Osteocyte (in vitro differentiated cells): ENCODE data around the gene BCAR3. TPM values are rescaled to one million over a fixed set of nuclear protein-coding genes. Genes with fewer than 3 reads are reported as not detected.

Experiments used
- DNase-seq: peaks from one replicate; pipeline ENCODE4 v3.0.0; 2021; ENCODE audit warnings: mixed read lengths; ENCODE audit not compliant: unreplicated experiment; ENCODE audit errors: extremely low spot score
- H3K27ac Mint-ChIP-seq: one replicate; pipeline ENCODE4 v1.8.0; 2021; ENCODE audit warnings: mild to moderate bottlenecking, mixed read lengths; ENCODE audit not compliant: unreplicated experiment
- H3K27me3 Mint-ChIP-seq: one replicate; pipeline ENCODE4 v1.8.0; 2021; ENCODE audit warnings: mixed read lengths; ENCODE audit not compliant: unreplicated experiment
- H3K36me3 Mint-ChIP-seq: one replicate; pipeline ENCODE4 v1.8.0; 2021; ENCODE audit warnings: mixed read lengths; ENCODE audit not compliant: unreplicated experiment
- H3K4me1 Mint-ChIP-seq: one replicate; pipeline ENCODE4 v1.8.0; 2021; ENCODE audit warnings: mixed read lengths; ENCODE audit not compliant: unreplicated experiment
- H3K4me3 Mint-ChIP-seq: one replicate; pipeline ENCODE4 v1.8.0; 2021; ENCODE audit warnings: mild to moderate bottlenecking, moderate library complexity, mixed read lengths; ENCODE audit not compliant: unreplicated experiment
- H3K9me3 Mint-ChIP-seq: one replicate; pipeline ENCODE4 v1.8.0; 2021; ENCODE audit warnings: mixed read lengths; ENCODE audit not compliant: unreplicated experiment
- total RNA-seq: library from RNA; stranded (reverse); gene quantifications from 2 replicates; pipeline ENCODE4 v1.2.1, GENCODE V29; 2021
- TF ChIP-seq, protein P1 (sequence below): fragments of 200-600 bp; sonication (generic); IDR thresholded peaks from 2 replicates; pipeline ENCODE4 v1.5.0; 2021; ENCODE audit warnings: antibody characterized with exemption, mild to moderate bottlenecking, moderate library complexity

BCAR3 gene
- total RNA-seq, 1 donor from 2014 or later: 8.8 TPM

- Mint-ChIP-seq H3K27ac (no peak overlapping the region), H3K36me3 (peaks cover 36% of the 10 kb centered on the region), H3K4me3 (no peak overlapping the region), H3K27me3 (no peaks in the 10 kb centered on the region), H3K9me3 (no peaks in the 10 kb centered on the region), H3K4me1 (peaks cover 20% of the 10 kb centered on the region)
- no peak for DNase-seq
- TF ChIP-seq, protein P1, sequence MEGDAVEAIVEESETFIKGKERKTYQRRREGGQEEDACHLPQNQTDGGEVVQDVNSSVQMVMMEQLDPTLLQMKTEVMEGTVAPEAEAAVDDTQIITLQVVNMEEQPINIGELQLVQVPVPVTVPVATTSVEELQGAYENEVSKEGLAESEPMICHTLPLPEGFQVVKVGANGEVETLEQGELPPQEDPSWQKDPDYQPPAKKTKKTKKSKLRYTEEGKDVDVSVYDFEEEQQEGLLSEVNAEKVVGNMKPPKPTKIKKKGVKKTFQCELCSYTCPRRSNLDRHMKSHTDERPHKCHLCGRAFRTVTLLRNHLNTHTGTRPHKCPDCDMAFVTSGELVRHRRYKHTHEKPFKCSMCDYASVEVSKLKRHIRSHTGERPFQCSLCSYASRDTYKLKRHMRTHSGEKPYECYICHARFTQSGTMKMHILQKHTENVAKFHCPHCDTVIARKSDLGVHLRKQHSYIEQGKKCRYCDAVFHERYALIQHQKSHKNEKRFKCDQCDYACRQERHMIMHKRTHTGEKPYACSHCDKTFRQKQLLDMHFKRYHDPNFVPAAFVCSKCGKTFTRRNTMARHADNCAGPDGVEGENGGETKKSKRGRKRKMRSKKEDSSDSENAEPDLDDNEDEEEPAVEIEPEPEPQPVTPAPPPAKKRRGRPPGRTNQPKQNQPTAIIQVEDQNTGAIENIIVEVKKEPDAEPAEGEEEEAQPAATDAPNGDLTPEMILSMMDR: no peak
These were observed 148.0 kb downstream of the BCAR3 start for GRCh38 chr1:93533677-93534076.

DNA sequence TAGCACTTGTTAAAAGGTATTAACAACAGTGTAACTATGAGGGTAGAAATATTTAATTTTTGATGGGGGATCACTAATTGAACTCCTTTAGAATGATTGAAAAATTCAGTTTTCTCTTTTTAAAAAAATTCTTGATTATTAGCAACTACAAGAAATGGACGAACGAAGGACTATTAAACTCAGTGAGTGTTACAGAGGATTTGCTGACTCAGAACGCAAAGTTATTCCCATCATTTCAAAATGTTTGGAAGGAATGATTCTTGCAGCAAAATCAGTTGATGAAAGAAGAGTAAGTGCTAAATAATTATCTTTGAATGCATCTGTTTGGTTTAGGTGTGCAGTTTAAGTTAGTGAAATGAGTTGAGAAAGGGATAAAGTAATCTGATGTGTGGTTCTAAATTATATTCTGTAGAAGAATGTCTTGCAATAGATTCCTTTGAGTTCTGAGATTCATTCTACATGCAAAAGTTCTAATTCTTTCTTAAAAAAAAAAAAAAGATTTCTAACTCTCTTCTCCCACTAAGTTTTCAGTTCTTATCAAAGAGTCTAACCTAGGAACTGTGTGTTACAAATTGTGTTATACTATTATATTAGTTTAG is 148.8 kb downstream of the BCAR3 start:
- TF ChIP-seq, protein P1: no peak
- H3K4me1 Mint-ChIP-seq: peaks cover 14% of the 10 kb centered on the region
- H3K36me3 Mint-ChIP-seq: peaks cover 38% of the 10 kb centered on the region
- no peaks in the 10 kb centered on the region for H3K27me3 Mint-ChIP-seq
- no peaks in the 10 kb centered on the region for H3K9me3 Mint-ChIP-seq
- no peak overlapping the region for H3K4me3 Mint-ChIP-seq
- no peak for DNase-seq
- no peak overlapping the region for H3K27ac Mint-ChIP-seq

- H3K36me3 Mint-ChIP-seq: peaks cover 43% of the 10 kb centered on the region
- H3K27ac Mint-ChIP-seq: no peak overlapping the region
These were observed 150.4 kb downstream of the BCAR3 start for GRCh38 chr1:93531193-93531592.

GRCh38 chr1:93528412-93528811 is 153.2 kb downstream of the BCAR3 start:
- H3K27ac Mint-ChIP-seq: no peak overlapping the region

More at GRCh38 chr1:93531193-93531592, 150.4 kb downstream of the BCAR3 start:
- Mint-ChIP-seq H3K4me3 (no peak overlapping the region), H3K4me1 (peaks cover 5% of the 10 kb centered on the region), H3K27me3 (no peaks in the 10 kb centered on the region), H3K9me3 (no peaks in the 10 kb centered on the region)
- DNase-seq: no peak
- TF ChIP-seq, protein P1: no peak

DNA sequence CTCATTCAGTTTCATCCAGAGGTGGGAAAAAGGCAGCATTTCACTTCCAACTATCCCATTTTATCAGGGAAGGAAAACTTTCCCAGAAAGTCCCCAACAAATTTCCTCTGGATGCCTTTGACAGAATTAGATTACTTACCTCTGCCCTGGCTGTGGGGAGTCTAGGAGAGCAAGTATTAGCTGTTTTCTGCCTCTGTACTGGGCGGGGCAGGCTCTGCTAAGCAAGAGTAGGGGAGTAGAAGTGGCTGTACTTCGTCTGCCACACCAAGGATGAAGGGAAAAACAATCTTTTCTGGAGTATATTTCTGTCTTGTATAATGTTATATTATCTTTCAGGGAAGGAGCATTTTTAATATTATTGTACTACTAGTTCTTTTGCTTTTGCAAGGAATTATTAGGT is 155.2 kb downstream of the BCAR3 start:
- Mint-ChIP-seq H3K27ac (no peak overlapping the region), H3K4me3 (no peak overlapping the region), H3K36me3 (peaks cover 38% of the 10 kb centered on the region), H3K4me1 (no peaks in the 10 kb centered on the region), H3K9me3 (peaks cover 5% of the 10 kb centered on the region), H3K27me3 (no peaks in the 10 kb centered on the region)
- no peak for DNase-seq
- TF ChIP-seq, protein P1: no peak

More at GRCh38 chr1:93528412-93528811, 153.2 kb downstream of the BCAR3 start:
- H3K27me3 Mint-ChIP-seq: no peaks in the 10 kb centered on the region
- TF ChIP-seq, protein P1: no peak
- H3K4me1 Mint-ChIP-seq: peaks cover under 1% of the 10 kb centered on the region
- H3K36me3 Mint-ChIP-seq: peaks cover 45% of the 10 kb centered on the region
- H3K4me3 Mint-ChIP-seq: no peak overlapping the region
- H3K9me3 Mint-ChIP-seq: no peaks in the 10 kb centered on the region
- DNase-seq: no peak
